Heart left ventricle (tissue), 13 donors: ENCODE data around the gene CTNNA3.

ENCODE experiments used
- CTCF ChIP-seq, 12 donors: fragments of 200-600 bp; sonication (generic) in 4 of 12; IDR thresholded peaks; one replicate each; pipeline versions ENCODE4 v1.5.0 to v1.8.0; 2018 to 2022; ENCODE audit warnings: antibody characterized with exemption in 12 of 12, mild to moderate bottlenecking in 5 of 12
- POLR2A ChIP-seq, 2 donors: fragments of 450-650 bp; IDR thresholded peaks; one replicate each; pipeline ENCODE4 v1.6.1; 2017; ENCODE audit warnings: antibody characterized with exemption in 2 of 2, mild to moderate bottlenecking in 2 of 2, moderate library complexity in 2 of 2
- donor health status: ischemic (EF 13 %, LVEDD 7.1; RV severe dilation, severe dysfunction).
- donor health status: DM: no; HTN: yes; CAD: no.
- donor health status: DM: no; HTN: no; CAD: no.
- donor health status: ischemic (EF 25% LVEDD 6.9; RV normal size, moderate dysfunction).
- donor health status: ischemic (EF 25% LVEDD 5.7; RV mildly dilated, moderate dysfunction).
- donor health status: ischemic (EF 35%, LVEDD 5.7; RV mildly dilated, moderate dysfunction).
- donor health status: nonischemic (EF 11% LVEDD 7.7; RV severe dilation, severe dysfunction).
- donor health status: DM: yes; HTN: yes; CAD: no.
- donor health status: PGD.
- donor health status: ischemic (EF 29% LVEDD 5.4; RV normal size, mild dysfunction).
- donor health status: nonischemic (EF 23%, LVEDD 6.1; RV moderate dilation, normal function).

GRCh38 chr10:66838656-66839055, 857.3 kb downstream of the CTNNA3 start:
- no peak for TF ChIP-seq POLR2A (IDR thresholded peaks at IDR 0.05)
- no peak for TF ChIP-seq CTCF (IDR thresholded peaks at IDR 0.05)
